SK-N-SH treated with all-trans-retinoic acid at 6 μM for 48 hours (cell line): Measurements from ENCODE around the gene ACBD4.

Experiments used
- TCF4 ChIP-seq: fragments of 250-450 bp; sonication (Bioruptor Pico); IDR thresholded peaks from 2 replicates; pipeline ENCODE4 v1.8.0; 2021; ENCODE audit warnings: mild to moderate bottlenecking, moderate library complexity, borderline replicate concordance
- TOX ChIP-seq: fragments of 250-450 bp; sonication (Bioruptor Pico); IDR thresholded peaks from 2 replicates; pipeline ENCODE4 v1.8.0; 2021; ENCODE audit warnings: mild to moderate bottlenecking, moderate library complexity, borderline replicate concordance
- ZFP3 ChIP-seq: fragments of 250-450 bp; sonication (Bioruptor Pico); IDR thresholded peaks from 2 replicates; pipeline ENCODE4 v1.5.0; 2020; ENCODE audit warnings: mild to moderate bottlenecking, moderate library complexity
- TF ChIP-seq, protein P1 (sequence below): fragments of 250-450 bp; sonication (Bioruptor Pico); IDR thresholded peaks from 2 replicates; pipeline ENCODE4 v1.5.1; 2021; ENCODE audit warnings: mild to moderate bottlenecking, moderate library complexity

DNA sequence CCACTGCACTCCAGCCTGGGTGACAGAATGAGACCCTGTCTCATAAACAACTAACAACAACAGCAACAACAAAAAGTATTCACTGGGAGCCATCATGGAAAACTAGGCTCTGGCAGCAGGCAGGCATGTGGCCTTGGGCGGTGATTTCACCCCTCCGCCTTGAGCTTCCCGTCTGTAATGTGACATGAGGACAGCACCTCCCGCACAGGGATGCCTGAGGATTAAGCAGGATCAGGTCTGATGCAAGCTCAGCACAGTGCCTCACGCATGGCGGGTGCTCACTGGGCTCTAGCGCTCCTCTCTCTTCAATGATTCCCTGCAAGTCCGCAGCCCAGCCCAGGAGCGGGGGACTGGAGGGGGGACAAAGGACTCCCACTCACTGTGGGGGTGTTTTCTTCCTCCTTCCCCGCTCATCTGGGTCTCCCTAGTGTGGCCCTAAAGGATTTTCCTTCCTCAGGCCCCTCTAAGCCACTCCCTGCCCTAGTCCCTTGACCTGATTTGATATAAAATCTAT, 6.0 kb upstream of the ACBD4 start:
- TF ChIP-seq, protein P1, sequence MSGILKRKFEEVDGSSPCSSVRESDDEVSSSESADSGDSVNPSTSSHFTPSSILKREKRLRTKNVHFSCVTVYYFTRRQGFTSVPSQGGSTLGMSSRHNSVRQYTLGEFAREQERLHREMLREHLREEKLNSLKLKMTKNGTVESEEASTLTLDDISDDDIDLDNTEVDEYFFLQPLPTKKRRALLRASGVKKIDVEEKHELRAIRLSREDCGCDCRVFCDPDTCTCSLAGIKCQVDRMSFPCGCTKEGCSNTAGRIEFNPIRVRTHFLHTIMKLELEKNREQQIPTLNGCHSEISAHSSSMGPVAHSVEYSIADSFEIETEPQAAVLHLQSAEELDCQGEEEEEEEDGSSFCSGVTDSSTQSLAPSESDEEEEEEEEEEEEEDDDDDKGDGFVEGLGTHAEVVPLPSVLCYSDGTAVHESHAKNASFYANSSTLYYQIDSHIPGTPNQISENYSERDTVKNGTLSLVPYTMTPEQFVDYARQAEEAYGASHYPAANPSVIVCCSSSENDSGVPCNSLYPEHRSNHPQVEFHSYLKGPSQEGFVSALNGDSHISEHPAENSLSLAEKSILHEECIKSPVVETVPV: no peak
- TF ChIP-seq TOX (no peak), ZFP3 (CRISPR knock-in tag) (no peak), TCF4 (CRISPR knock-in tag) (no peak)
